Left ventricle myocardium superior (tissue), 1 donor: ENCODE results near the gene CARD16. TPM values are rescaled to one million over a fixed set of nuclear protein-coding genes. Genes with fewer than 3 reads are reported as not detected.
A peak's percentile ranks its signal among the peaks of the same experiment; 100 is the strongest.
"Not testable (repeated sequence)": the region's sequence is repeated elsewhere in the genome, so short reads cannot be mapped to it uniquely, and the experiment has no call there.

ENCODE experiments used
- ATAC-seq: fragments of 200-7000 bp; cut with Tn5 transposase; one replicate; pipeline ENCODE4 v1.9.1; 2020; ENCODE audit warnings: mild to moderate bottlenecking, moderate library complexity
- DNase-seq: peaks from one replicate; pipeline ENCODE4 v3.0.0-alpha.2; 2020
- intact Hi-C: fragments of 100-400 bp; cut with micrococcal nuclease; formaldehyde crosslinking; loops from one replicate; pipeline ENCODE4 v1.11.0; 2022
- long read RNA-seq: library from polyadenylated mRNA; unstranded; transcript quantifications from one replicate; pipeline ENCODE4 v2.0.0, GENCODE V29; 2021
- total RNA-seq: library from RNA; stranded (reverse); fragmentation: NEBNext Ultra II Directional; extraction: Animal tissue kit (Norgen Biotek cat#: 25700); gene quantifications from one replicate; pipeline ENCODE4 v1.2.1, GENCODE V29; 2021
- donor health status: DM: no; HTN: yes; CAD: no; lungs with severe emphysema.

CARD16 gene
- 10.9 TPM for total RNA-seq
- long read RNA-seq, partial matches to known transcripts: 2 of 3 reads
- long read RNA-seq, other reads (novel, unspliced or antisense): 0 of 3 reads

- DNase-seq, intact Hi-C loops: not testable (repeated sequence)
- ATAC-seq: peak; percentile 85
Observed at GRCh38 chr11:105044557-105045524, at the start of gene CARD16. Gene CARD16, minus strand, starts transcription at chr11:105045335. Its CDS starts 38 bp downstream, at chr11:105045297.

GRCh38 chr11:105092256-105093239 is 47.4 kb upstream of the CARD16 start:
- intact Hi-C loops: no loop called here
- no peak for DNase-seq
- ATAC-seq: no peak

- intact Hi-C loops: no loop called here
- DNase-seq (peak; percentile 19), ATAC-seq (no peak)
Observed at GRCh38 chr11:105081412-105082150, 36.4 kb upstream of the CARD16 start.

- peak; percentile 35 for ATAC-seq
- intact Hi-C loops, DNase-seq: not testable (repeated sequence)
Observed at GRCh38 chr11:105080171-105080906, 35.2 kb upstream of the CARD16 start.

- ATAC-seq (no peak), DNase-seq (no peak)
- intact Hi-C loops: no loop called here
Observed at GRCh38 chr11:105078283-105078682, 33.1 kb upstream of the CARD16 start.

- intact Hi-C loops, DNase-seq, ATAC-seq: not testable (repeated sequence)
Observed at GRCh38 chr11:105077141-105077790, 32.1 kb upstream of the CARD16 start.

GRCh38 chr11:105074166-105074530 is 29.0 kb upstream of the CARD16 start:
- DNase-seq: no peak
- intact Hi-C loops: no loop called here
- ATAC-seq: no peak

GRCh38 chr11:105073456-105074165 is 28.5 kb upstream of the CARD16 start:
- intact Hi-C loops: no loop called here
- ATAC-seq (no peak), DNase-seq (no peak)

GRCh38 chr11:105072080-105072479 is 26.9 kb upstream of the CARD16 start:
- intact Hi-C loops, DNase-seq, ATAC-seq: not testable (repeated sequence)

GRCh38 chr11:105071089-105071732 is 26.1 kb upstream of the CARD16 start:
- intact Hi-C loops: no loop called here
- ATAC-seq: no peak
- no peak for DNase-seq

GRCh38 chr11:105070306-105070705 is 25.2 kb upstream of the CARD16 start:
- intact Hi-C loops: no loop called here
- DNase-seq: no peak
- no peak for ATAC-seq

- DNase-seq, intact Hi-C loops, ATAC-seq: not testable (repeated sequence)
Observed at GRCh38 chr11:105069749-105070148, 24.6 kb upstream of the CARD16 start.

GRCh38 chr11:105063245-105063941 is 18.3 kb upstream of the CARD16 start:
- DNase-seq, intact Hi-C loops, ATAC-seq: not testable (repeated sequence)

GRCh38 chr11:105057432-105057831 is 12.3 kb upstream of the CARD16 start:
- DNase-seq (no peak), ATAC-seq (no peak)
- intact Hi-C loops: no loop called here

- intact Hi-C loops: no loop called here
- ATAC-seq: no peak
- no peak for DNase-seq
Observed at GRCh38 chr11:105056446-105056845, 11.3 kb upstream of the CARD16 start.
